ENCODE measurements around the gene ARRB1. TPM values are rescaled to one million over a fixed set of nuclear protein-coding genes. Genes with fewer than 3 reads are reported as not detected.

ARRB1 gene
- polyA plus RNA-seq, 1 experiment: 36.9 TPM

DNA sequence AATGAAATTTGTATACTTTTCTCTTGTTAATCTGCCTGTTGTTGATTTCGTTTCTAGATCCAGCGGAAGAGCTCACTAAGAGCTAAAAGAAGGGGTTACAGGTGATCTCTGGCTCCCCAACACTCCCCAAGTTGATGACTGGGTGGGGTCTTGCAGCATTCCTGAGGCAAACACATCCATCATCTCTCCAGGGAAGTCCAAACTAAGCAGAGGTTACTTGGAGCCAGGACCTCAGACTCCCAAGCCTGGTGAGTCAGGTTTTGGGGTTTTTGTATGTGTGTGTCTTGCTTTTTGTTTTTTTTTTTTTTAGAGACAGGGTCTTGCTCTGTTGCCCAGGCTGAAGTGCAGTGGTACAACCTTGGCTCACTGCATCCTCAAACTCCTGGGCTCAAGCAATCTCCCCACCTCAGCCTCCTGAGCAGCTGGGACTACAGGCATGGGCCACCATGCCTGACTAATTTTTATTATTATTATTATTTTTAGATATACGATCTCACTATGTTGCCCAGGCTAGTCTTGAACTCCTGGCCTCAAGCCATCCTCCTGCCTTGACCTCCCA is 36.4 kb upstream of the ARRB1 start:
- TF ChIP-seq, protein P1, sequence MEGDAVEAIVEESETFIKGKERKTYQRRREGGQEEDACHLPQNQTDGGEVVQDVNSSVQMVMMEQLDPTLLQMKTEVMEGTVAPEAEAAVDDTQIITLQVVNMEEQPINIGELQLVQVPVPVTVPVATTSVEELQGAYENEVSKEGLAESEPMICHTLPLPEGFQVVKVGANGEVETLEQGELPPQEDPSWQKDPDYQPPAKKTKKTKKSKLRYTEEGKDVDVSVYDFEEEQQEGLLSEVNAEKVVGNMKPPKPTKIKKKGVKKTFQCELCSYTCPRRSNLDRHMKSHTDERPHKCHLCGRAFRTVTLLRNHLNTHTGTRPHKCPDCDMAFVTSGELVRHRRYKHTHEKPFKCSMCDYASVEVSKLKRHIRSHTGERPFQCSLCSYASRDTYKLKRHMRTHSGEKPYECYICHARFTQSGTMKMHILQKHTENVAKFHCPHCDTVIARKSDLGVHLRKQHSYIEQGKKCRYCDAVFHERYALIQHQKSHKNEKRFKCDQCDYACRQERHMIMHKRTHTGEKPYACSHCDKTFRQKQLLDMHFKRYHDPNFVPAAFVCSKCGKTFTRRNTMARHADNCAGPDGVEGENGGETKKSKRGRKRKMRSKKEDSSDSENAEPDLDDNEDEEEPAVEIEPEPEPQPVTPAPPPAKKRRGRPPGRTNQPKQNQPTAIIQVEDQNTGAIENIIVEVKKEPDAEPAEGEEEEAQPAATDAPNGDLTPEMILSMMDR (IDR thresholded peaks at IDR 0.05; ENCODE audit: low read depth, low read length): no peak
- DNase-seq (ENCODE audit: low read depth, low spot score): no peak
- Histone ChIP-seq H3K4me3 (ENCODE audit: low read depth, low read length) (no peak overlapping the region), H3K27ac (ENCODE audit: low read depth, low read length) (no peak overlapping the region), H3K9me3 (ENCODE audit: control insufficient read depth, insufficient read depth, low read length) (no peaks in the 10 kb centered on the region), H3K27me3 (ENCODE audit: control insufficient read depth, insufficient read depth, low read length) (peaks cover 9% of the 10 kb centered on the region)
- CTCF ChIA-PET: interaction anchor here (0.6 to 6.9 kb wide), 22 partner anchors 9 to 480 kb away, joined by 3 to 105 read pairs (median 4); no protein-coding TSS in a partner anchor
- POLR2A ChIA-PET: no interaction called here

DNA sequence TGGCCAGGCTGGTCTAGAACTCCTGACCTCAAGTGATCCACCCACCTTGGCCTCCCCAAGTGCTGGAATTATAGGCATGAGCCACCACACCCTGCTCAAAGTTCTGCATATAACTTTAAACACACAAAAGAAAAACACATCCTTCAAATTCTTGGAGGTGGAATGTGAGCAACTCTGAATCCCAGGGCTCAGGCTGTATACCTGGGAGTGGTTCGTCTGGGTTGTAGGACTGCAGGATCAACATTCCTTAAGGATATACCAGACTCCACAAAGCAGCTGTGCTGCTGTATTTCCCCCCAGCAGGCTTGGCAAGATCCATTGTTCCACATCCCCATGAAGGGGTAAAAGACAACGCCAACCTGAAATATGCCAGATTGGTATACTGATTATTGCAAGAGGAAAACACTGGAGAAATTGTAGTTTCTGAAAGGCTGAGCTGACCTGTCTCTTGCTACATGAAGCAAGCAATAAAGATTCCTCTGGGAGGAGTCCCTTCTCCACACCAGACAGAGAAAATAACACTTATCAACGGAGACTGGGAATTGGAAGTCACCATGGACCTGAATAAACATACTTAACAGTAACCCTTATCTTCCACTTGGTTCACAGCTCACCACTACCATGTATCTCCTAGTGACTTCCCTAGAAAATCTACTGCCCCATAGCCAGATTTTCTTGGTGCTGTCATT is 35.6 kb upstream of the ARRB1 start:
- POLR2A ChIA-PET: no interaction called here
- CTCF ChIA-PET: interaction anchor here (0.7 to 6.9 kb wide), 8 partner anchors 57 to 145 kb away, joined by 3 to 105 read pairs (median 8); partner anchors contain the start of gene GDPD5
- no peak overlapping the region for H3K4me3 ChIP-seq (ENCODE audit: low read depth, low read length)
- peaks cover 9% of the 10 kb centered on the region for H3K27me3 ChIP-seq (ENCODE audit: control insufficient read depth, insufficient read depth, low read length)
- H3K27ac ChIP-seq (ENCODE audit: low read depth, low read length): no peak overlapping the region
- no peak for DNase-seq (ENCODE audit: low read depth, low spot score)
- TF ChIP-seq, protein P1 (IDR thresholded peaks at IDR 0.05; ENCODE audit: low read depth, low read length): no peak
- no peaks in the 10 kb centered on the region for H3K9me3 ChIP-seq (ENCODE audit: control insufficient read depth, insufficient read depth, low read length)

DNA sequence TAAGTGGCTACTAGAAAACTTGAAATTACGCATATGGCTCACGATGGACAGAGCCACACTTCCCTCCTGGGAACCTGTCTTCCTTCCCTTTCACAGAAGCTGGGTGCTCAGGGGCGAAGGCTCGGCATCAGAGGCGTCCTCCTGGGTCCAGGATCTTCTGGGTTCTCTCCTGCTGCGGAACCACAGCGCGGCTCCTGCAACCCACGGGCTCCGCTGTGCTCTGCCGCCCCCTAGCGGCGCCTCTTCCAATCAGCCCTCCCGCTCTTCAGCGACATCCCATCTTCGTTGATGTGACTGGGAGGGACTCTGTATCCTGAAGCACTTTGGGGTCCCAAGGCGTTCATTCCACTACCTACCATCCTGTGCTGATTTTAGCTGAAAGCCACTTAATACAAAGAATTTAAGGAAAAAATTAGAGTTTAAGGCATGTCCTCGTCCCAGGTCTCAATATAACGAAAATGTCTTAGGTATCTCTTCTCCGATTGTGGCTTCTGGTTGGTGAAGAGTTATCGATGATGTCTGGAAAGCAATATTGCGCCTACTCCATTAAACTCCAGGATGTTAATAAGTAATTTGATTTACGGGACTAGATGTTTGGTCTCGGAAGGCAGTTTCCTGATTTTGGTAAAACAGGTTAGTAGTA is 33.1 kb upstream of the ARRB1 start:
- POLR2A ChIA-PET: interaction anchor here (1.7 kb wide), 1 partner anchor 105 kb away, joined by 7 read pairs; no protein-coding TSS in a partner anchor
- Histone ChIP-seq H3K27ac (ENCODE audit: low read depth, low read length) (no peak overlapping the region), H3K27me3 (ENCODE audit: control insufficient read depth, insufficient read depth, low read length) (no peaks in the 10 kb centered on the region), H3K4me3 (ENCODE audit: low read depth, low read length) (no peak overlapping the region), H3K9me3 (ENCODE audit: control insufficient read depth, insufficient read depth, low read length) (no peaks in the 10 kb centered on the region)
- CTCF ChIA-PET: interaction anchor here (0.6 to 6.9 kb wide), 28 partner anchors 8 to 136 kb away, joined by 3 to 157 read pairs (median 4); partner anchors contain the start of gene ARRB1
- TF ChIP-seq, protein P1 (IDR thresholded peaks at IDR 0.05; ENCODE audit: low read depth, low read length): peak; percentile 99
- no peak for DNase-seq (ENCODE audit: low read depth, low spot score)

DNA sequence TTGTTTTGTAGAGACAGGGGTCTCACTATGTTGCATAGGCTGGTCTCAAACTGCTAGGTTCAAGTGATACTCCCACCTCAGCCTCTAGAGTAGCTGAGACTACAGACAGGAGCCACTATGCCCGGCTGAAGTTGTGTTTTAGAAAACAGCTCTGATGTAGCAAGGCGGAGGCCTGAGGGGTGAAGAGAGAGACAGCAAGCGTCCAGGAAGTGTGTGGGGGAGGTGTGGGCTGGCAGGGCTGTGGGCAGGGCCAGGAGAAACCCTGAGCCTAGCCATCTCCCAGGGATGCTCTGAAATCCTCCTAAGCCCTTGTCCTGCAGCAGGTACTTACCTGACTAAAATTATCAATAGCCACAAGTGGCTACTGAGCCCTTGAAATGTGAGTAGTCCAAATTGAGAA is 31.8 kb upstream of the ARRB1 start:
- Histone ChIP-seq H3K27ac (ENCODE audit: low read depth, low read length) (no peak overlapping the region), H3K9me3 (ENCODE audit: control insufficient read depth, insufficient read depth, low read length) (no peaks in the 10 kb centered on the region; the same call in 1 of the 2 replicates), H3K4me3 (ENCODE audit: low read depth, low read length) (no peak overlapping the region), H3K27me3 (ENCODE audit: control insufficient read depth, insufficient read depth, low read length) (no peaks in the 10 kb centered on the region)
- POLR2A ChIA-PET: no interaction called here
- DNase-seq (ENCODE audit: low read depth, low spot score): no peak
- TF ChIP-seq, protein P1 (IDR thresholded peaks at IDR 0.05; ENCODE audit: low read depth, low read length): no peak
- CTCF ChIA-PET: interaction anchor here (1.2 to 6.9 kb wide), 4 partner anchors 33 to 104 kb away, joined by 5 to 157 read pairs (median 57); no protein-coding TSS in a partner anchor

All from AG04450 (cell line).